ENCODE data around the gene CX3CL1.

The CX3CL1 gene

DNA sequence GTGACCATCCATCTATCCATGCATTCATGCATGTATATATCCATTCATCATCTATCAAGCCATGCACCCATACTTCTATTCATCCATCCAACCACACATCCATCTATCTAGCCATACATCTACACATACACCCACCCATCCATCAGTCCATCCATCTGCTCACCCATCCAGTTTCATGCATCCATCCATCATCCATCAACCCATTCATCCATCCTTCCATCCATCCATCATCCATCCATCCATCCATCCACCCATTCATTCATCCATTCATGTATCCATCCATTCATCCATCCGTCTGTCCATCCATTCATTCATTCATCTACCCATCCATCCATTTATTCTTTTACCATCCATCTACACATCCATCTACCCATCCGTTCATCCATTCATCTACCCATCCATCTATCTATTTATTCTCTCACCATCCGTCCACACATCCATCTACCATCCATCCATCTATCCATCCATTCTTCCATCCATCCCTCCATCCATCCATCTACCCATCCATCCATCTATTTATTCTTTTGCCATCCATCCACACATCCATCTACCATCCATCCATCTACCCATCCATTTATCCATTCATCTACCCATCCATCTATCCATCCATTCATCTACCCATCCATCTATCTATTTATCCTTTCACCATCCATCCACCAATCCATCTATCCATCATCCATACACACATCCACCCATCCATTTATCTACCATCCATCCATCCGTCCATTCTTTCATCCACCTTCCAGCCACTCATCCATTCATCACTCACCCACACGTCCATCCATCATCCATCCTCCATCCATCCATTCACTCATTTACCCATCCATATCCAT is 35.4 kb downstream of the CX3CL1 start:
- DNase-seq: no peak

DNA sequence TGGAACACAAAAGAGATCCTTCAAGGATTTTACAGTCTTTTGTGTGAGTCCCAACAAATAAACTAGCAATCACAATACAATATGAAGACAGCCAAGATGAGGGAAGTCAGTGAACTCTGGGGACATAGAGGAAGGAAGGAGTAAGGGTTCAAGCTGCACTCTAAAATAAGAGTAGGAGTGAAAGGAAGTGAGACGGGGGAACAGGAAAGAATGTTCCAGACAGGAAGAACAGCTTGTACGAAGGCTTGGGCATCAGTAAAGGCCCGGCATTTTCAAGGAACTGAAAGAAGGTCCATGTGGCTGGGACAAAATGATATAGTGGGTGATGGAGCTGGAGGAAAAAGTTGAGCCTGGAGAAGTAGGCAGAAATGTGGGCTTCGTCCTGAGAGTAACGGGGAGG is 36.8 kb downstream of the CX3CL1 start:
- no peak for DNase-seq

DNA sequence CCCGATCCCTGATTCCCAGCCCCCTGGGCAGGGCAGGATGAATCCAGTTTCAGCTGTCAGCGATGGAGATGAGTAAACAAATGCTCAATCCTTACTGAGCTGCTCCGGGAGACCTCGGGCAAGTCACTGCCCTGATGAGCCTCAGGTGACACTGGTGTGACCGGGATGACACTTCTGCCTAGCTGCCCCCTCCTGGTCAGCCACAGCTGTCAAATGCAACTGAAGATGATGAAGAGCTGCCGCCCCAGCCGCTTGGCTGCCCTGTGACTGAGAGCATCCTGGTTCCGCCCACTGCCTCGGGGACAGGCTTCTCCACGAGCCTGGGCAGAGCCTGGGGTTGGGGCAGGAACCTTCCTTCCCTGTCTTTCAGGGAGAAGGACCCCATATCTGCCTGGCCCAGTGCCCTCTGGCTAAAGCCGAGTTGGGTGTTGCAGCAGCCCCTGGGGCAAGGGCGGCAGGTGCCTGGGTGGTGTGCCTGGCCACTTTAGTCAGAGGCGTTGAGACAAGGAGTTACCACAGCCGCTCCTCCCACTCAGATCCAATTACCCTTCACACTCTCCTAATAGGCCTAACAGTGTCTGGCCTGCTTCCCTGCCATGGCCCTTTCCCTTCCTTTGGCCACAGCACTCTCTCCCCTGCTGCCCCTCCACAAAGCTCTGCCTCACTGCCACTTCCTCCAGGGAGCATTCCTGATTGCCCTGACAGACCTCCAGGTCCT is 37.7 kb downstream of the CX3CL1 start:
- DNase-seq: peak in 1 of 2 experiments; percentile 54

DNA sequence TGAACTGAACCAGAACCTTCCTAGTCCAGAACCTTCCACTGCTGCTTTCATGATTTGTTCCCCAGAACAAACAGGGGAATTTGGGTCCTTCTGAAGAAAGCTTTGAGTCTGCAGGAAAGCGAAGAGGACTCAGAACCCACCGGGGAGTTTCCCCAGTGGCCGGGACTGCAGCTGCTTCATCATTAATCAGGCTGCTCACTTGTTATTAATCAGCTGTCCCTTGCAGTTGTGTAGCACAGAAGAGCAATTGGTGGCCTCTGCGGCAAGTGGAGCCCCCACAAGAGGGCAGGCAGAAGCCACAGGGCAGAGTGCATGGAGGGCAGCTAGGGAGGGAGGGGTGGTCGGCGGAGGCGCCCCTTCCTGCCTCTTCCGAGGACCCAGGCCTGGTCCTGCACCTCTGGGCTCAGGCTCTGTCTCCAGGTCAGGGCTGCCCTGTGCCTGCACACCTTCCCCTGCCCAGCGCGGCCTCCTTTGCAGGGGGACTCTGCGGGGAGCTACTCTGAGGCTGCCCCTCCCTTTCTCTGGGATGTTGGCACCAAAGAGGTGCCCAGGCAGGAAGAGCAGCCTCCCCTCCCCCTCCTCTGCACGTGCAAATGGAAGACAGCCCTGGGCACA is 39.2 kb downstream of the CX3CL1 start:
- peak in 1 of 2 experiments; percentile 45 for DNase-seq

DNA sequence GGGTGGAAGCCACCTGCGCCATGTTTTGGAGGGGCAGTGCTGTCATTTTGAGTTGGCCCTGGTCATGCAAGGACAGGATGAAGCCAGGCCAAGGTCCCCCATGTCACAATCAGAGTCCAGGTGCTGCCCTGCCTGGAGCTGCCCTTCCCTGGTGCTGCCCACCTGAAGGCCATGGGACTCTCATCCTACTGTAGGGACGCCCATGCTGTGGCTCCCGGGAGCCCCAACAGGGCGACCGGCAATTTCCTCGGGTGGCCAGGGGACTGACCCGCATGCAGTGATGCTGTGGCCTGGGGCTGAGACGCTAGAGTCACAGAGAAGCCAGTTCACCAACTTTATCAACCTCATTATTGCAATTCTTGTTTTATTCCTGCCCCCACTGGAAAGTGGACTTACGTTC is 40.3 kb downstream of the CX3CL1 start:
- DNase-seq: no peak

DNA sequence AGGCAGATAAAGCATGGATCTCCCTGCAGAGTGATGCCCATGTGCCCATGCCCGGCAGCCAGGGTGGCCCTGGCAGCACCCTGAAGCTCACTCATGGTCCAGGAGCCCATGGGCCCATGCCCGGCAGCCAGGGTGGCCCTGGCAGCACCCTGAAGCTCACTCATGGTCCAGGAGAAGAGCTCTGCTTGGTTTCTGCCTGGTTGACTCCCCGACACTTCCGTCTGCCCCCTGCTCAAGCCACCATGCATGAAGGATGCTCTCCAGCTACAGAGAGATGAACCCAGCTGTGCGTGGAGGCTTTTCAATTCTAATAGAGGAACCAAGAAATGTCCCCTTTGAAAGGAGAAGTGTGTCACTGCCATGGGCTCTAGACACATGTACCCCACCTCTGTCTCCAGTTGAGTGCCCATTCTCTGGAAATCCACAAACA is 41.0 kb downstream of the CX3CL1 start:
- DNase-seq: no peak

DNA sequence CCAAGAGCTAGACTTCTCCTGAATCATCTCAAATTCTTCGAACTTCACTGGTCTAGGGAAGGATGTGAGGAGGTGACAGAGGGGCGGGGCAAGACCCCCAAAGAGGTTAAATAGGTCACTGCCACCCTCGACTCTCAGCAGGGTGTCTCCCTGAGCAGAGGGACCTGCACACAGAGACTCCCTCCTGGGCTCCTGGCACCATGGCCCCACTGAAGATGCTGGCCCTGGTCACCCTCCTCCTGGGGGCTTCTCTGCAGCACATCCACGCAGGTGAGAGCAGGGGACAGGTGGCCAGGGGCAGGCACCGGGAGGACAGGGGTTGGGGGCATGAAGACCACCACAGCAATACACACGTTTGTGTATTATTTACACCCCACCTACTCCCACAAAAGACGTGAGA is 41.4 kb downstream of the CX3CL1 start:
- DNase-seq: no peak

DNA sequence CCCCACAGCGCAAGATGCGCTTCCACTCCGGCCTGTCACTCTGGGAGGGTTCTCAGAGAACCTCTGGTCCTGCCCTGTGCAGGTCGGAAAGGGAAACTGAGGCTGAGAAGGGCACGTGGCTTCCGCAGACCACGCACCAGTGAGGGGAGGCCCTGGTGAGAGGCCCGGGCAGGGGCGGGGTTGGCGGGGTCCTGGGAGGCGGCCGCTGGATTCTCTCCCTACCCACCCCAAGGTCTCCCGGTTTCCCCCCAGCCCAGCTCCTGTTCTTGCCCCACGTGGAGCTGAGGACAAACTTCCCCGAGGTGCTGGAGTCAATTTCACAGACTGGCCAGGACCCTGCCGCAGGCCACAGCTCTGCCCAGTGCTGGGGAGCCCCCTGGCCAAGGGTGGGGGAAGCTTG is 43.8 kb downstream of the CX3CL1 start:
- DNase-seq: no peak

DNA sequence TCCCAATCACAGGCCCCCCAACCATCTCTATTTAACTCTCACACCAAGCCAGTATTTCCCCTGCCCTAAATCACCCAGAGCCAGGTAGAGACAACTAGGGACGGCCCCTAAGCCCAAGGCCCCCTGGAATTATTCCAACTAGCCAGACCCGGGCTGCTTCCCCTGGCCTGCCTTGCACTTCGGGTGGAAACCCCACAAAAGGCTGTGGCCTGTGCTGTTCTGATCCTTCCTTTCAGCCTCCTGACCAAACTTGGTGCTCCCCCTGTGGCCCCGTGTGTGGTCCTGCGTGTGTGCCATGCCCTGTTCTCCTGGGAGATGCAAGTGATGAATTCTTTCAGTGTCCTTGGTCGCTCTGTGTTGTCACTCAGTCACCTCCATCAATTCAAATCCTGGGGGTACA is 47.2 kb downstream of the CX3CL1 start:
- DNase-seq: no peak

DNA sequence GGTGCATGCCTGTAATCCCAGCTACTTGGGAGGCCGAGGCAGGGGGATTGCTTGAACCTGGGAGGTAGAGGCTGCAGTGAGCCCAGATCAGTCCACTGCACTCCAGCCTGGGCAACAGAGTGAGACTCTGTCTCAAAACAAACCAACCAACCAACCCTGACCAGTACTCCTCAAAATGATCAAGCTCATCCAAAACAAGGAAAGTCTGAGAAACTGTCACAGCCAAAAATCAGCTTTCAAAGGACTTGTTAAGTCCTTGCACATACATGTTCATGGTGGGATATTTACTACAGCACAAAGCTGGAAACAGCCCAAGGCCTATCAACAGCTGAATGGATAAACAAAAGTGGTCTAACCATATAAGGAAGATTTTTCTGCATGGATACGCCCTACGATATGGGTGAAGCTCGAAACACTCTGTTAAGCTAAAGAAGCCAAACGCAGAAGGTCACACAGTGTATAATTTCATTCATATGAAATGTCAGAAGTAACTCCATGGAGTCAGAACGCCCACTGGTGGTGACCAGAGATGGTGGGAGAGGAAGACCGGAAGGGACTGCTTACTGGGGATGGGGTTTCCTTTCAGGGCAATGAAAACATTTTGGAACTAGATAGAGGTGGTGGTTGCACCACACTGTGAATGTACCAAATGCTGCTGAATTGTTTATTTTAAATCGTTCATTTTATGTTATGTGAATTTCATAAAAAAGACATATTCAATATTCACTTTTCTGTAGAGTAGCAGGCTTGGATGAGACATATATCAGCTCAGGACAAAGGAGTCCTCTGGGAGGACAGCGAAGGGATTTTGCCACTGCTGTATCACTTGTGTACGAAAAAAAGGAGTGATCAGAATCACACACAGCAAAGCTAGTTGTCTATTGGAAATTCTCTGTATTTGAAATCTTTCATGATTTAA is 50.0 kb downstream of the CX3CL1 start:
- DNase-seq: peak; percentile 39 to 76

DNA sequence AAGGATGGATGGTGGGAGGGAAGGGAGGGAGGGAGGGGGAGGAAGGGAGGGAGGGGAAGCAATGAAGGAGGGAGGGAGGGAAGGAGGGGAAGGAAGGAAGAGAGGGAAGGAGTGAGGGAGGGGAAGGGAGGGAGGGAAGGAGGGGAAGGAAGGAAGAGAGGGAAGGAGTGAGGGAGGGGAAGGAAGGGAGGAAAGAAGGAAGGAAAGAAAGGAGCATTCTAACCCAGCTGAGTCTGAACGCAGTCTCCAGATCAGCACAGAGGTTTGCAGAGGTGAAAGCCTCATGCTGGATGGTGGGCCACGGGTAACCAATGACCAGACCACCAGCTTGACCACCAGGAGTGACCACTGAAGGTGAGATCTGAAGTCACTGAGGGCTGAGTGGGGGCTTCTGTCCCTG is 50.9 kb downstream of the CX3CL1 start:
- no peak for DNase-seq

DNA sequence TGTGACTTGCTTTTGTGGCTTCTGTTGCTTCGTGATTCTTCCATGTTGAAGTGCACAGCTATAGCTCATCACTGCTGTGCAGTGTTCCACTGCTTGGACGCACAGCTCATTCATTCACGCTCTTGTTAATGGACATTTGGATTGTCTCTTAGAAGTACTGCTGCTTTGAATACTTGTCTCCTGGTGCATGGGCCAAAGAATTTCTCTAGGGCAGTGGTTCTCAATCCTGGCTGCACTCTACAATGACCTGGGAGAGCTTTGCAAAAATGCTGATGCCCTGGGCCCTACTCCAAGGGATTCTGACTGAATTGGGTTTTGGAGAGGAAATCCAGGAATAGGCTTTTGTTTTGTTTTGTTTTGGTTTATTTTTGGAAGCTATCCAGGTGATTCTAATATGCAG is 52.3 kb downstream of the CX3CL1 start:
- no peak for DNase-seq

DNA sequence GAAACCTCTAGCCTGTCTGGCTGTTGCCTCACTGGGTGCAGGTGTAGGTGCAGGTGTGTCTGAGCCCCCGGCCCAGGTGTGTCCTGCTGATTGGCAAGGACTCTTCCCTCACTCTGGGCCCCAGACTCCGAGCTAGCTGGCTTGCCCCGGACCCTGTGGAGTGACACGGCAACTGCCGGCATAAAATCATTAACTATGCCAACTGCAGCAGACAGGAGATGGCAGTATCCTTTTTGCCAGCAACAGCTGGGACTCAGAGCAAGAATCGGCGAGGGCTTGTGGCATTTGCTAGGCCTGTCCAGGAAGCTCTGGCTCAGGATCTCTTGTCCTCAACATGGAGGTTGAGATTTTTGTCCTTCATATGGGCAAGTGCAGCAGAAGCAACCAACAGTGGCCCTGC is 54.1 kb downstream of the CX3CL1 start:
- DNase-seq: no peak

DNA sequence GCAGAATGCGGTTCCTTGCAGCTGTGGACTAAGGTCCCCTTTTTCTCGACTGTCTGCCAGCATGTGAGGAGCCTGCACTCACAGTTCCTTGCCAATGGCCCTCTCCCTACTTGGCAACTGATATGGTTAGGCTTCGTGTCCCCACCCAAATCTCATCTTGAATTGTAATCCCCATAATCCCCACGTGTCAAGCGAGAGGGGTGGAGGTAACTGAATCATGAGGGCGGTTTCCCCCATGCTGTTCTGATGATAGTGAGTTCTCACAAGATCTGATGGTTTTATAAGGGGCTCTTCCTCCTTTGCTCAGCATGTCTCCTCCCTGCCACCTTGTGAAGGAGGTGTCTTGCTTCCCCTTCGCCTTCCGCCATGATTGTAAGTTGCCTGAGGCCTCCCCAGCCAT is 55.0 kb downstream of the CX3CL1 start:
- peak in 1 of 2 experiments; percentile 17 for DNase-seq

DNA sequence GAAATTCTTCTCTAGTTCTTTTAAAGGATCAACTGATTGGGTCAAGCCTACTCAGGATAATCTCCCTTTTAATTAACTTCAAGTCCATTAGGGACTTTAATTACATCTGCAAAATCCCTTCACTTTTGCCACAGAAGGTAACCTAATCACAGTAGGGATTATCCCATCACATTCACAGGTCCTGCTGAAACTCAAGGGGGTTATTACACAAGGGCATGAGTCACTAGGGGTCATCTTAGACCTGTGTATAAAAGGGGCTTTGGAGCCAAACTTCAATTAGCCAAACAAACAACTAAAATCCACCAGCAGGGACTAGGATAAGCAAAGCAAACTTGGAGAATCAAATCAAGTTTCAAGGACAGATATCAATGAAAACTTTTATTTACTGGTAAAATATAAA is 55.5 kb downstream of the CX3CL1 start:
- DNase-seq: peak; percentile 62 to 68

DNA sequence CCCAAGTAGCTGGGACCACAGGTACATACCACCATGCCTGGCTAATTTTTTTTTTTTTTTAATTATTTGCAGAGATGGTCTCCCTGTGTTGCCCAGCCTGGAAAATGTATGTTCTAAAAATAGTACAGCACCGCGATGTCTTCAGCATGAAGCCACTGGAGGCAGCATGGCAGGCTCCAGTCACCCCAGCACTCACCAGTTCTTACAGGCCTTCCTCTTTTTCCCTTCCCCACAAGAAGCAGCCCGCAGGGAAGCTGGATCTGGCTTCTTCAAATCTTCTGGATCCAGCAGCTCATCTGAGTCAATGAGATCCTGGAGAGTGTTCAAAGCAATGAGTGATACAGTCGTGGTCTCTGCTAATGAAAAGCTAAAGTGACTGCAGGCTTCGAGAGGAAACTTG is 58.7 kb downstream of the CX3CL1 start:
- no peak for DNase-seq

DNA sequence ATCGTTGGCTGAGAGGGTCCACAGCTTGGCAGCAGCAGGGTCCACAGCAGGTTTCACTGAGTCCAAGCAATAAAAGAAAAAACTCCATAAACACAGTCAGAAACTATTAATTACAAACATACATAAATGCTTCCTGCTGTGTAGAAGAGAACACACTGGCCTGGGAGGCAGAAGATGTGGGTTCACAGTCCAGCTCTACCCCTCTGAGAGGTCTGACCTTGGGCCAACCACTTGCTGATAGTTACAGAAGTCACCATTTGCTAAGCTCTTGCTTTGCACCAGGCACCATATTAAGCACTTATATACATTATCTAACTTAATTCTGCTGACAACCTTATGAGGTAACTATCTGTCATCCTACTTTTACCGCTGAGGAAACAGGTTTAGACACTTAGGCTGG is 60.2 kb downstream of the CX3CL1 start:
- DNase-seq: no peak

DNA sequence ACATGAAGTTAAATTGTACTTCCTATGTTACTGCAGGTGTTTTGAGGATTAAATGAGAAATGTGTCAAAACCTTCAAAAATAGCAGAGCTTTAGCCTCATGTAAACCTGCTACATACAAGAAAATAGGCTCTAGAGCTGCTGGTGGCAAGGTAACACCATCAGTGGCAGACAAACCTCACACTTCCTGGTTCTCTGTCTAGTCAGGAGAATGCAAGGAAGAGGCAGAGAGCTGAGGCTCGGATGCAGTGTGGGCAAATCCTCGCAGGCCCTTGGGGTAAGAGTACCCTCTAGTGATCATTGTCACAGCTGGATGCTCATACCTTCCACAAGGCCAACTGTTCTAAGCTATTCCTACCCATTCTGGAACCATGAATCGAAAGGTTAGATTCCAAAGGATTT is 60.7 kb downstream of the CX3CL1 start:
- DNase-seq: no peak

DNA sequence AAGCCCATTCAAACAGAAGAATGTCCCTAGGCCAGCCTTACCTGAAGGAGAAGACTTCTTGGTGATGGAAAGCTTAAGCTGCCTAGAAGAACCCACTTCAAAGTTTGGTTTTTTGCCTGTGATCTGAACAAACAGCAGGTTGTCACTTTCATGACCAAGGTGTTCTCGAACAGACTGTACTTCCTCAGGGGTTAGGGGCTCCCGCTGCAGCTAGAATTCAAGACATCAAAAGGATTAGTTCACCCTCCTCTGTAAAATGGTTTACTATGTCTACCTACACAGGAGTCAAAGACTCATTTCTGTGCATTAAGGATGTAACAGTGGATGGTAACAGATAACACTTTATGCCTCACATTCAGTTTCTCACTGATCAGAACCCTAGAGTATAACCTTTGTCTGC is 61.7 kb downstream of the CX3CL1 start:
- no peak for DNase-seq

Data from NCI-H524 (cell line).